H1 (cell line): ENCODE data around the gene NOTCH4. TPM values are rescaled to one million over a fixed set of nuclear protein-coding genes. Genes with fewer than 3 reads are reported as not detected.

Experiments
- RBBP5 ChIP-seq: IDR thresholded peaks from 2 replicates; pipeline ENCODE4 v1.7.1; 2012; ENCODE audit warnings: low read depth, mild to moderate bottlenecking, inconsistent platforms, low read length, moderate library complexity, borderline replicate concordance
- polyA plus RNA-seq, 7 experiments: library from polyadenylated mRNA; depleted of rRNA in 3 of 7; stranded (reverse) in 5 of 7; unstranded in 2 of 7; fragments of >200 nt in 5 of 7; fragments of 200-250 nt in 2 of 7; gene quantifications; 1 replicate in 5 of 7; 2 replicates in 1 of 7; 4 replicates in 1 of 7; pipeline versions ENCODE4 v1.2.1 to v1.2.3, GENCODE V29; 2011 to 2013; ENCODE audit warnings: missing spikeins in 2 of 7, mixed read lengths in 2 of 7
- total RNA-seq: library from RNA; stranded (reverse); fragmentation: NEBNext Ultra II Directional; extraction: Animal tissue kit (Norgen Biotek cat#: 25700); gene quantifications from 2 replicates; pipeline ENCODE4 v1.2.1, GENCODE V29; 2021

Gene NOTCH4
- total and polyA plus RNA-seq, 2 of the 8 experiments (the other 6 are each of a cell fraction or from before 2014, with no cell fraction given) = 1.9 to 2.8 TPM

DNA sequence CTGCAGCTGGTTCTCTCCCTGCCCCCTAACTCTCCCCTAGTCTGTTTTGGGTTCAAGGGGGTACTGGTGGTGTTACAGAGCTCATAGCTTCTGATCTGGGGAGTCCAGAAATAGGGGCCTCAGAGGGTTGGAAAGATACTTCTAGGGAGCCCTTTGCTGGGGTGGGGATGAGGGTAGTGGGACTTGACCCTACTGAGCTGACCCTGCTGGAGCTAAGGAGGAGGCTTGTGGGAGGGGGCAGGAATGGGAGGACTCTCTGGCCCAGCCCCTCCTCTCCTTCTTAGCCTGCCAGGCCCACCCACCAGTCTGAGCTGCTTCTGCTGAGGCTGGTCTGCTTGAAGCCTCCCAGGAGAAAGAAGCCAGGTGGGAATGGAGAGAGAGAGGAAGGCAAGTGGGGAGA is 59.6 kb downstream of the NOTCH4 start, which contains the start of gene EGFL8 (continued):
- TF ChIP-seq RBBP5 = no peak
